Measurements from ENCODE around the gene TIGD3. TPM values are rescaled to one million over a fixed set of nuclear protein-coding genes. Genes with fewer than 3 reads are reported as not detected.

Gene TIGD3
- total RNA-seq, 1 experiment from 2014 or later: 1.3 TPM

- TF ChIP-seq EZH2phosphoT487 (IDR thresholded peaks at IDR 0.05; ENCODE audit: borderline replicate concordance, low read length) (no peak), CTCF (conservative IDR thresholded peaks at IDR 0.05; ENCODE audit: low read depth, low read length) (no peak), EZH2 (IDR thresholded peaks at IDR 0.05; ENCODE audit: low read length, unreplicated experiment) (no peak)
- Histone ChIP-seq H4K20me1 (ENCODE audit: low read length) (no peaks in the 10 kb centered on the region), H3K9me2 (replicated peaks; ENCODE audit: low read length) (no peaks in the 10 kb centered on the region), H3K4me1 (ENCODE audit: insufficient read depth, low read length) (no peaks in the 10 kb centered on the region), H3K4me3 (ENCODE audit: low read length) (no peak overlapping the region), H3F3A (ENCODE audit: low read length, unreplicated experiment) (no peaks in the 10 kb centered on the region), H3K9ac (ENCODE audit: low read length) (no peak overlapping the region), H3K27ac (ENCODE audit: low read length) (no peak overlapping the region), H3K36me3 (ENCODE audit: low read depth, low read length) (peaks cover 23% of the 10 kb centered on the region; the same call in 1 of the 2 replicates), H3K27me3 (ENCODE audit: low read length) (no peaks in the 10 kb centered on the region), H3K4me2 (ENCODE audit: low read length) (no peak overlapping the region), H3K79me2 (ENCODE audit: low read length) (no peaks in the 10 kb centered on the region), H2AFZ (ENCODE audit: low read length) (no peak overlapping the region), H3K9me3 (ENCODE audit: low read length) (no peaks in the 10 kb centered on the region)
- intact Hi-C loops (cut with micrococcal nuclease): no loop called here
- ChIA-PET CTCF (no interaction called here), POLR2A (ENCODE audit: unreplicated experiment) (no interaction called here)
- DNase-seq (no peak), ATAC-seq (no peak)
- BruUV-seq (replicated peaks): no TSS peak
These were observed 44.7 kb downstream of the TIGD3 start for GRCh38 chr11:65399249-65399648.

GRCh38 chr11:65399845-65400244 is 45.3 kb downstream of the TIGD3 start:
- no peak for DNase-seq
- Histone ChIP-seq H2AFZ (ENCODE audit: low read length) (no peak overlapping the region), H3K4me1 (ENCODE audit: insufficient read depth, low read length) (no peaks in the 10 kb centered on the region), H3K9me3 (ENCODE audit: low read length) (no peaks in the 10 kb centered on the region), H3K79me2 (ENCODE audit: low read length) (no peaks in the 10 kb centered on the region), H3K9me2 (replicated peaks; ENCODE audit: low read length) (no peaks in the 10 kb centered on the region), H3F3A (ENCODE audit: low read length, unreplicated experiment) (no peaks in the 10 kb centered on the region), H3K4me3 (ENCODE audit: low read length) (no peak overlapping the region), H3K36me3 (ENCODE audit: low read depth, low read length) (peaks cover 23% of the 10 kb centered on the region; the same call in 1 of the 2 replicates), H3K9ac (ENCODE audit: low read length) (no peak overlapping the region), H3K27me3 (ENCODE audit: low read length) (no peaks in the 10 kb centered on the region), H3K4me2 (ENCODE audit: low read length) (no peak overlapping the region), H3K27ac (ENCODE audit: low read length) (no peak overlapping the region), H4K20me1 (ENCODE audit: low read length) (no peaks in the 10 kb centered on the region)
- ATAC-seq: no peak
- BruUV-seq (replicated peaks): no TSS peak
- ChIA-PET CTCF (no interaction called here), POLR2A (ENCODE audit: unreplicated experiment) (no interaction called here)
- TF ChIP-seq CTCF (conservative IDR thresholded peaks at IDR 0.05; ENCODE audit: low read depth, low read length) (no peak), EZH2 (IDR thresholded peaks at IDR 0.05; ENCODE audit: low read length, unreplicated experiment) (no peak), EZH2phosphoT487 (IDR thresholded peaks at IDR 0.05; ENCODE audit: borderline replicate concordance, low read length) (no peak)
- intact Hi-C loops (cut with micrococcal nuclease): no loop called here

- H3K9ac ChIP-seq (ENCODE audit: low read length): no peak overlapping the region
- no peaks in the 10 kb centered on the region for H3K27me3 ChIP-seq (ENCODE audit: low read length)
- H3K9me2 ChIP-seq (replicated peaks; ENCODE audit: low read length): no peaks in the 10 kb centered on the region
- DNase-seq (no peak), ATAC-seq (no peak)
- no peaks in the 10 kb centered on the region for H4K20me1 ChIP-seq (ENCODE audit: low read length)
- H2AFZ ChIP-seq (ENCODE audit: low read length): no peak overlapping the region
- intact Hi-C loops (cut with micrococcal nuclease): no loop called here
- TF ChIP-seq EZH2phosphoT487 (IDR thresholded peaks at IDR 0.05; ENCODE audit: borderline replicate concordance, low read length) (no peak), EZH2 (IDR thresholded peaks at IDR 0.05; ENCODE audit: low read length, unreplicated experiment) (no peak), CTCF (conservative IDR thresholded peaks at IDR 0.05; ENCODE audit: low read depth, low read length) (no peak)
- H3K9me3 ChIP-seq (ENCODE audit: low read length): no peaks in the 10 kb centered on the region
- no peak overlapping the region for H3K4me2 ChIP-seq (ENCODE audit: low read length)
- BruUV-seq (replicated peaks): no TSS peak
- no peaks in the 10 kb centered on the region for H3K79me2 ChIP-seq (ENCODE audit: low read length)
- H3F3A ChIP-seq (ENCODE audit: low read length, unreplicated experiment): no peaks in the 10 kb centered on the region
- no peak overlapping the region for H3K4me3 ChIP-seq (ENCODE audit: low read length)
- no peaks in the 10 kb centered on the region for H3K4me1 ChIP-seq (ENCODE audit: insufficient read depth, low read length)
- ChIA-PET POLR2A (ENCODE audit: unreplicated experiment) (no interaction called here), CTCF (interaction anchor here (0.5 kb wide), 1 partner anchor 146 kb away, joined by 9 read pairs; no protein-coding TSS in a partner anchor)
- peaks cover 26% of the 10 kb centered on the region; the same call in 1 of the 2 replicates for H3K36me3 ChIP-seq (ENCODE audit: low read depth, low read length)
- H3K27ac ChIP-seq (ENCODE audit: low read length): no peak overlapping the region
These were observed 45.9 kb downstream of the TIGD3 start for GRCh38 chr11:65400307-65401072.
